GM12874 (cell line): Measurements from ENCODE around the gene CTNNA1.

Source experiments
- TF ChIP-seq, protein P1 (sequence below): IDR thresholded peaks from 2 replicates; pipeline ENCODE4 v1.5.1; 2011; ENCODE audit warnings: low read depth, mild to moderate bottlenecking, control low read depth, low read length, moderate library complexity; ENCODE audit not compliant: insufficient read depth

Gene CTNNA1

DNA sequence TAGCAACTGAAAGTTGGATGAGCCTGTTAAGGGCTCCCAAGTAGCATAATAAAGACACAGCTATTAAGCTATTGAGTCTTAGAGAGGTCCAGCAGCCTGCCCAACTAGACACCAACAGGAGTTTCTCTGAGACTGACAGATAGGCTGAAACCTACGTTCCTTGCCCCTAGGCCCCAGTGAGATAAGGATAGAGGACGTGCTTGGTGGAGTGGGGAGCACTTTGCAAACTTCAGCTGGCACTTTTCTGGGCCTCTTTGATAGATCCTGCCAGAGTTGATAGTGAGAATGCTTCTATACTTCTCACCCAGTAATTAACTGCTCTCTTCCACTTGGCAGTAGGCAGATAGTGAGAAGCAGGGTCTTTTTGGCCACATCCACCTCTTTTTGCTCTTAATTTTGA lies 20.8 kb upstream of the CTNNA1 start:
- TF ChIP-seq, protein P1, sequence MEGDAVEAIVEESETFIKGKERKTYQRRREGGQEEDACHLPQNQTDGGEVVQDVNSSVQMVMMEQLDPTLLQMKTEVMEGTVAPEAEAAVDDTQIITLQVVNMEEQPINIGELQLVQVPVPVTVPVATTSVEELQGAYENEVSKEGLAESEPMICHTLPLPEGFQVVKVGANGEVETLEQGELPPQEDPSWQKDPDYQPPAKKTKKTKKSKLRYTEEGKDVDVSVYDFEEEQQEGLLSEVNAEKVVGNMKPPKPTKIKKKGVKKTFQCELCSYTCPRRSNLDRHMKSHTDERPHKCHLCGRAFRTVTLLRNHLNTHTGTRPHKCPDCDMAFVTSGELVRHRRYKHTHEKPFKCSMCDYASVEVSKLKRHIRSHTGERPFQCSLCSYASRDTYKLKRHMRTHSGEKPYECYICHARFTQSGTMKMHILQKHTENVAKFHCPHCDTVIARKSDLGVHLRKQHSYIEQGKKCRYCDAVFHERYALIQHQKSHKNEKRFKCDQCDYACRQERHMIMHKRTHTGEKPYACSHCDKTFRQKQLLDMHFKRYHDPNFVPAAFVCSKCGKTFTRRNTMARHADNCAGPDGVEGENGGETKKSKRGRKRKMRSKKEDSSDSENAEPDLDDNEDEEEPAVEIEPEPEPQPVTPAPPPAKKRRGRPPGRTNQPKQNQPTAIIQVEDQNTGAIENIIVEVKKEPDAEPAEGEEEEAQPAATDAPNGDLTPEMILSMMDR = no peak

DNA sequence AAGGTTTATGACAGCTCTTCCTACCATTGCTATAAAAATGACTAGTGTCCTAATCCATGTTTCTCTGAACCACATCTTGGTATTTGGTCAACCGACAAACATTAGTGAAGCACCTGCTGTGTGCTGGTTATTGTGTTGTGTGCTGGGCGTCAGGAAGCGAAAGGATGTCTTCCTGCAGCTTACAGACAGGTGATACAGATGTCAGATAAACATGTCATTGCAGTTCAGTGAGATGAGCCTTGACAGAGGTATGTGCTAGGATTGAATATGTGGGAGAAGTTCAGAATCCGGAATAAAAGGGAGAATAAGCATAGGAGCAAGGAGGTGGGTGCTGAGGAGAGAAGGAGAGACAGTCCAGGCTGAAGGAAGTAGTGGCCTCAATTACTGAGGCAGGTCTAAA lies 20.3 kb upstream of the CTNNA1 start:
- TF ChIP-seq, protein P1 = no peak

DNA sequence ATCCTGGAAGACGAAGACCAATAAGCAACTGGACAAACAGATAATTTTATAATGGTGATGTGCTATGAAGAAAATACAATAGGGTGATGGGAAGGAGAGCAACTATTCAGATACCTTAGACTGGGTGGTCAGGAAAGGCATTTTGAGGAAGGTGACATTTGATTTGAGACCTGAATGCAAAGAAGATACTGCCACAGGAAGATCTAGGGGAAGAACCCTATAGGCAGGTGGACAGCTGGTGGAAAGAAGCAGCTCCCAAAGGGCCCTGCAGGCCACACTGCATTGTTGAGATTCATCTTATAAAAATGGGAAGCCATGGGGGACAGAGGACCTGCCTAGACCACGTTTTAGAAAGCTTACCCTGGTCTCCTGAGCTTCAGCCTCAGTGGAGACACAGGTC lies 19.7 kb upstream of the CTNNA1 start:
- TF ChIP-seq, protein P1 = no peak

GRCh38 chr5:138736293-138736692 lies 16.9 kb upstream of the CTNNA1 start:
- TF ChIP-seq, protein P1 = no peak

- TF ChIP-seq, protein P1 = no peak
Observed at GRCh38 chr5:138737494-138738265, 15.5 kb upstream of the CTNNA1 start.

GRCh38 chr5:138738399-138738798 lies 14.8 kb upstream of the CTNNA1 start:
- TF ChIP-seq, protein P1 = no peak

GRCh38 chr5:138739938-138740337 lies 13.3 kb upstream of the CTNNA1 start:
- TF ChIP-seq, protein P1 = no peak
